Activated CD8-positive, alpha-beta T cell treated with anti-CD3 and anti-CD28 coated beads, Interleukin-2, amount 10 ng/mL, durations not matched to agents 7 days and 5 days (primary cell): ENCODE results near the gene KRTAP6-3. TPM values are rescaled to one million over a fixed set of nuclear protein-coding genes. Genes with fewer than 3 reads are reported as not detected.

Experiments used
- ATAC-seq: fragments of 150-1000 bp; cut with Tn5 transposase; one replicate; pipeline ENCODE4 v1.10.0; 2021; ENCODE audit warnings: moderate library complexity
- CTCF ChIA-PET: fragments of 350-600 bp; sonication (Branson Sonifier 250); formaldehyde crosslinking; loops from one replicate; lab custom pipeline; 2021; ENCODE audit warnings: antibody characterized with exemption; lab: Charles Lee
- POLR2A ChIA-PET: fragments of 350-600 bp; sonication (Branson Sonifier 250); formaldehyde crosslinking; loops from one replicate; lab custom pipeline; 2021; ENCODE audit warnings: antibody characterized with exemption; lab: Charles Lee
- DNase-seq: peaks from one replicate; pipeline ENCODE4 v3.0.0-alpha.2; 2020
- H3K27ac Mint-ChIP-seq: one replicate; pipeline ENCODE4 v1.8.0; 2021; ENCODE audit warnings: mild to moderate bottlenecking, mixed read lengths
- H3K27me3 Mint-ChIP-seq: one replicate; pipeline ENCODE4 v1.8.0; 2021; ENCODE audit warnings: low read depth, mixed read lengths
- H3K36me3 Mint-ChIP-seq: one replicate; pipeline ENCODE4 v1.8.0; 2021; ENCODE audit warnings: low read depth, mixed read lengths
- H3K4me1 Mint-ChIP-seq: one replicate; pipeline ENCODE4 v1.8.0; 2021; ENCODE audit warnings: low read depth, mixed read lengths
- H3K4me3 Mint-ChIP-seq: one replicate; pipeline ENCODE4 v1.8.0; 2021; ENCODE audit warnings: mild to moderate bottlenecking, mixed read lengths
- H3K9me3 Mint-ChIP-seq: one replicate; pipeline ENCODE4 v1.8.0; 2022; ENCODE audit warnings: mixed read lengths; ENCODE audit not compliant: insufficient read depth
- total RNA-seq, 2 experiments: library from RNA; stranded (reverse); gene quantifications; one replicate each; pipeline ENCODE4 v1.2.3, GENCODE V29; 2021

The KRTAP6-3 gene
- total RNA-seq, 2 experiments from 2014 or later: not detected

GRCh38 chr21:30598802-30599201, 6.6 kb downstream of the KRTAP6-3 start, which contains the start of gene KRTAP6-2:
TSS of gene KRTAP6-2 (minus strand) at chr21:30598902. CDS start at chr21:30598874, 28 bp downstream.
- DNase-seq (no peak), ATAC-seq (no peak)
- no peak within 1 kb of the TSS for H3K4me3 Mint-ChIP-seq
- H3K4me1 Mint-ChIP-seq: no peaks in the 10 kb centered on the region
- POLR2A ChIA-PET: no interaction called here
- H3K9me3 Mint-ChIP-seq: peaks cover 3% of the 10 kb centered on the region
- H3K27me3 Mint-ChIP-seq: no peaks in the 10 kb centered on the region
- CTCF ChIA-PET: no interaction called here
- H3K36me3 Mint-ChIP-seq: no peaks in the 10 kb centered on the region
- H3K27ac Mint-ChIP-seq: no peak within 1 kb of the TSS

GRCh38 chr21:30600787-30601186, 8.5 kb downstream of the KRTAP6-3 start, which contains the start of gene KRTAP22-1:
TSS of gene KRTAP22-1 (plus strand) at chr21:30601087.
- ATAC-seq: no peak
- H3K36me3 Mint-ChIP-seq: no peaks in the 10 kb centered on the region
- no peak within 1 kb of the TSS for H3K27ac Mint-ChIP-seq
- H3K4me3 Mint-ChIP-seq: no peak within 1 kb of the TSS
- CTCF ChIA-PET: no interaction called here
- peaks cover 3% of the 10 kb centered on the region for H3K9me3 Mint-ChIP-seq
- no peaks in the 10 kb centered on the region for H3K4me1 Mint-ChIP-seq
- H3K27me3 Mint-ChIP-seq: no peaks in the 10 kb centered on the region
- POLR2A ChIA-PET: no interaction called here
- DNase-seq: no peak

GRCh38 chr21:30605968-30606367, 13.7 kb downstream of the KRTAP6-3 start:
- ChIA-PET POLR2A (no interaction called here), CTCF (no interaction called here)
- Mint-ChIP-seq H3K27ac (no peak overlapping the region), H3K9me3 (peaks cover 3% of the 10 kb centered on the region), H3K4me3 (no peak overlapping the region), H3K27me3 (no peaks in the 10 kb centered on the region), H3K4me1 (no peaks in the 10 kb centered on the region), H3K36me3 (no peaks in the 10 kb centered on the region)
- no peak for DNase-seq
- ATAC-seq: no peak

- no peaks in the 10 kb centered on the region for H3K27me3 Mint-ChIP-seq
- no peak overlapping the region for H3K4me3 Mint-ChIP-seq
- ChIA-PET POLR2A (no interaction called here), CTCF (no interaction called here)
- no peaks in the 10 kb centered on the region for H3K4me1 Mint-ChIP-seq
- no peaks in the 10 kb centered on the region for H3K9me3 Mint-ChIP-seq
- H3K36me3 Mint-ChIP-seq: no peaks in the 10 kb centered on the region
- no peak overlapping the region for H3K27ac Mint-ChIP-seq
- no peak for ATAC-seq
- no peak for DNase-seq
Observed at GRCh38 chr21:30612132-30612531, 19.9 kb downstream of the KRTAP6-3 start.

- ChIA-PET POLR2A (no interaction called here), CTCF (no interaction called here)
- Mint-ChIP-seq H3K27me3 (no peaks in the 10 kb centered on the region), H3K4me3 (no peak within 1 kb of the TSS), H3K4me1 (no peaks in the 10 kb centered on the region), H3K36me3 (no peaks in the 10 kb centered on the region), H3K27ac (no peak within 1 kb of the TSS), H3K9me3 (no peaks in the 10 kb centered on the region)
- ATAC-seq (no peak), DNase-seq (no peak)
Observed at GRCh38 chr21:30613836-30614235, 21.6 kb downstream of the KRTAP6-3 start, which contains the start of gene KRTAP6-1. TSS of gene KRTAP6-1 (minus strand) at chr21:30613930. CDS start at chr21:30613904, 26 bp downstream.

- no peaks in the 10 kb centered on the region for H3K9me3 Mint-ChIP-seq
- no peak overlapping the region for H3K27ac Mint-ChIP-seq
- H3K4me1 Mint-ChIP-seq: no peaks in the 10 kb centered on the region
- H3K4me3 Mint-ChIP-seq: no peak overlapping the region
- CTCF ChIA-PET: no interaction called here
- POLR2A ChIA-PET: no interaction called here
- no peaks in the 10 kb centered on the region for H3K36me3 Mint-ChIP-seq
- DNase-seq: no peak
- no peaks in the 10 kb centered on the region for H3K27me3 Mint-ChIP-seq
- ATAC-seq: no peak
Observed at GRCh38 chr21:30615199-30615598, 23.0 kb downstream of the KRTAP6-3 start.

GRCh38 chr21:30616125-30616524, 23.9 kb downstream of the KRTAP6-3 start, which contains the start of gene KRTAP20-1:
TSS of gene KRTAP20-1 (plus strand) at chr21:30616425. CDS start at chr21:30616455, 30 bp downstream.
- H3K27me3 Mint-ChIP-seq: no peaks in the 10 kb centered on the region
- DNase-seq (no peak), ATAC-seq (no peak)
- POLR2A ChIA-PET: no interaction called here
- H3K4me3 Mint-ChIP-seq: no peak within 1 kb of the TSS
- H3K36me3 Mint-ChIP-seq: no peaks in the 10 kb centered on the region
- no peaks in the 10 kb centered on the region for H3K4me1 Mint-ChIP-seq
- no peaks in the 10 kb centered on the region for H3K9me3 Mint-ChIP-seq
- CTCF ChIA-PET: no interaction called here
- no peak within 1 kb of the TSS for H3K27ac Mint-ChIP-seq

- Mint-ChIP-seq H3K27ac (no peak overlapping the region), H3K27me3 (no peaks in the 10 kb centered on the region), H3K36me3 (no peaks in the 10 kb centered on the region), H3K9me3 (no peaks in the 10 kb centered on the region), H3K4me1 (no peaks in the 10 kb centered on the region), H3K4me3 (no peak overlapping the region)
- no peak for ATAC-seq
- CTCF ChIA-PET: no interaction called here
- no peak for DNase-seq
- POLR2A ChIA-PET: no interaction called here
Observed at GRCh38 chr21:30620080-30620479, 27.8 kb downstream of the KRTAP6-3 start.

- no peaks in the 10 kb centered on the region for H3K36me3 Mint-ChIP-seq
- H3K4me1 Mint-ChIP-seq: no peaks in the 10 kb centered on the region
- H3K9me3 Mint-ChIP-seq: no peaks in the 10 kb centered on the region
- no peak within 1 kb of the TSS for H3K4me3 Mint-ChIP-seq
- POLR2A ChIA-PET: no interaction called here
- CTCF ChIA-PET: no interaction called here
- no peaks in the 10 kb centered on the region for H3K27me3 Mint-ChIP-seq
- DNase-seq: no peak
- H3K27ac Mint-ChIP-seq: no peak within 1 kb of the TSS
- no peak for ATAC-seq
Observed at GRCh38 chr21:30620522-30620921, 28.3 kb downstream of the KRTAP6-3 start, which contains the start of gene KRTAP20-4. TSS of gene KRTAP20-4 (plus strand) at chr21:30620627.

GRCh38 chr21:30623362-30623761, 31.1 kb downstream of the KRTAP6-3 start:
- ChIA-PET POLR2A (no interaction called here), CTCF (no interaction called here)
- no peak overlapping the region for H3K27ac Mint-ChIP-seq
- H3K9me3 Mint-ChIP-seq: no peaks in the 10 kb centered on the region
- no peak overlapping the region for H3K4me3 Mint-ChIP-seq
- no peak for DNase-seq
- ATAC-seq: no peak
- H3K27me3 Mint-ChIP-seq: no peaks in the 10 kb centered on the region
- no peaks in the 10 kb centered on the region for H3K36me3 Mint-ChIP-seq
- H3K4me1 Mint-ChIP-seq: no peaks in the 10 kb centered on the region

- Mint-ChIP-seq H3K4me3 (no peak overlapping the region), H3K9me3 (no peaks in the 10 kb centered on the region), H3K36me3 (no peaks in the 10 kb centered on the region), H3K27ac (no peak overlapping the region), H3K27me3 (no peaks in the 10 kb centered on the region), H3K4me1 (no peaks in the 10 kb centered on the region)
- ChIA-PET CTCF (no interaction called here), POLR2A (no interaction called here)
- ATAC-seq: no peak
- no peak for DNase-seq
Observed at GRCh38 chr21:30625449-30626165, 33.4 kb downstream of the KRTAP6-3 start.

- Mint-ChIP-seq H3K27me3 (no peaks in the 10 kb centered on the region), H3K4me1 (no peaks in the 10 kb centered on the region), H3K27ac (no peak overlapping the region), H3K9me3 (no peaks in the 10 kb centered on the region), H3K36me3 (no peaks in the 10 kb centered on the region), H3K4me3 (no peak overlapping the region)
- ATAC-seq (no peak), DNase-seq (no peak)
- CTCF ChIA-PET: no interaction called here
- POLR2A ChIA-PET: no interaction called here
Observed at GRCh38 chr21:30628109-30628508, 35.9 kb downstream of the KRTAP6-3 start.
